GM19043 (cell line): ENCODE data around the gene PTPRD.

Experiments used
- ATAC-seq: cut with Tn5 transposase; IDR thresholded peaks from one replicate; pipeline ENCODE4 v1.9.1; 2021; ENCODE audit warnings: low read depth; ENCODE audit not compliant: unreplicated experiment

Gene PTPRD

GRCh38 chr9:8292657-8293056, 2320.1 kb downstream of the PTPRD start:
- no peak for ATAC-seq

DNA sequence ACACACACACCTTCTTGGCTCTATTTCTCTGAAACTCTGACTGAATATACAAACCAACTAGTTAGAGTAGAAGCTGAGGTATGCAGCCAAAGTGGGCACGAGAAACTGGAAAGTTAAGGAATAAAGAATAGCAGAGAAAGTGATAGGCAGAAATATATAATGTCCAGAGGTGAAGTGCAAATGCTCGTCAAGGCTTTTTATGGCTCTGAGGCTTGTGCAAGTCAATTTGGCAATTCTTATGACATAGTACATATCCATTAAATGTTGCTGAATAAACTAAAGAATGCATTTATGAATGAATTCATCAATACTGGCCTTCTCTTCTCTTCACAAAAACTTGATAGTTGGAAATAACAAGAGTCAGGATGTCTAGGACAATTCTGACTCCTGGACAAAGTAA, 2323.1 kb downstream of the PTPRD start:
- no peak for ATAC-seq

DNA sequence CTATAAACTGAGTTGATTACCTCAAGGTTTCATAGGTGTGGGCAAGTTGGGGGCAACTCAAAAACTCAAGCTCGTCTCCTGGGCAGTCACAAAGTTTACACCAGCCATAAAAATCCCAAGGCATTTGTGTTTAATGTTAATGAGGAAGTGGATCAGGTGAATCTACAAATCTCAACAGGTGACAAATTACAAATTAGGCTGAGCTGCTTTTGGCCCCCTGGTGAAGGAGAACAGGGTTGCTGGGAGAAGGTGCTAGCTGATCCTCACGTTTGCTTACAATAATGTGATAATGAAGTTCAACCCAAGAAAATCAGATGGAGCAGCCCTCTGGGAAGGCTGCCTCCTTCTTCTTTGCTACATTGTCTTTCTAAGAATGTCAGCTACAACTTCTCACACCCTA, 2324.8 kb downstream of the PTPRD start:
- no peak for ATAC-seq

DNA sequence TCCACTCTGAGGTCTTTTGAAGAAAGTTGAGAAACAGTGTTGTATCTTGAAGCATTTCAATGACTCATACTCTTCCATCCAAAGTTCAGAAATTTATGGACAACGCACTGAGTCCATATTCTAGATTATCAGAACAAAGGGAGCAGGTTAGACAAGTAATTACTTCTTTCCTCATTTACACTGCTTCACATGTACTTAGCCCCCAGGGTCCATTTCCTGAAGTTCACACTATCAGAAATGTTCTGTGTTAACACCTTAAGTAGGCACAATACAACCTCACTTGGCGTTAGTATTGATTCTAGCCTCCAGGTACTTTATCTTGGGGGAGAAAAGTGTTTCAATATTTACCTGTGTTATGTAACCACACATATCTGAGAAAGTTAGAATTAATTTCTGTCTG, 2325.3 kb downstream of the PTPRD start:
- no peak for ATAC-seq

GRCh38 chr9:8284884-8285283, 2327.9 kb downstream of the PTPRD start:
- no peak for ATAC-seq

GRCh38 chr9:8282535-8282934, 2330.3 kb downstream of the PTPRD start:
- ATAC-seq, result no peak

GRCh38 chr9:8280811-8281210, 2332.0 kb downstream of the PTPRD start:
- no peak for ATAC-seq

GRCh38 chr9:8278048-8278447, 2334.8 kb downstream of the PTPRD start:
- no peak for ATAC-seq

- no peak for ATAC-seq
Measured at GRCh38 chr9:8270235-8270634, 2342.6 kb downstream of the PTPRD start.

DNA sequence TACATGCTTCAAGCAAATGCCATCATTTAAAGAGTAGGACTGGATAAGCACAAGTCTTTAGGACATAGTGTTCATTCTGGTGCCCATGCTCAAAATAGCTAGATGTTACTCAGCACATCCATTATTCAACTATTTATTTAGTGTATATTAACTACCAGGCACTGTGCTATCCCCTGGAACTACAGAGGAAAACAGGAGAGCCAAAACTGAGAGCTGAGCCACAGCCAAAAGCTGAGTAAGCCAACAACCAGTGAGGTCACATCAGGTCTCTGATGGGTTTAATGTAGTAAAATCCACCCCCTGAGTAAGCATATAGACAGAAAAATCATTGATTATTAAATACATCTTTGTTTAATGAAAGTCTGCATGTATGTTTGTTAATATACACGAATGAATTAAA, 2343.9 kb downstream of the PTPRD start:
- no peak for ATAC-seq

DNA sequence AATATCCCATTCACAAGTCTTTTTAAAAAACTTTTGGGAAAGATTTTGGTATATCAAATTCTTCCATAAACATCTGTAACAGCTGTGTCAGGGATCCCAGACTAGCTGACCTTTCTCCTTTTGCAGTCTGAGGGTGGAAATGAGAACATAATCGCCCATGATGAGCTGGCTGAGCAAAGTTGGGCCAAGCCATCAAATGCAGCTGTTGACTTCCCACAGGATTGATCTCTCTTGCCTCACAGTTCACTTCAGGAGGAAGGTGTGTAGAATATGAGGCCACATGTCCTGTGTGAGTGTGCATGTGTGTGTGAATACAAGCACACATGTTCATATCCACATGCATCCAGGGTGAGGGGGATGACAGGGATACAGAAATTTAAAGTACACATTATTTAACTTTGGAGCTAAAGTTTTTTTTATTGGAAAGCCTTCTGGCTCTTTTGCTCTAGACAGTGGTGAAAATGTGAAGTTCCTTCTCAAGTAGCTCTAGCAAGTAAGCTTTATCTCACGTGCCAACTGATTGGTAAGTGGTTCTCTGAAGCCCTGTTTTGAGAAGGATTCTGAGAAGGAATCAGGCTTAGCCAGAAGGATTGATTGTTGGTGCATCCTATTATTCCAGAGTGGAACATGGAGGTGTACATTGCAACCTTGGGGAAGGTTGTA, 2344.5 kb downstream of the PTPRD start:
- ATAC-seq, result no peak

DNA sequence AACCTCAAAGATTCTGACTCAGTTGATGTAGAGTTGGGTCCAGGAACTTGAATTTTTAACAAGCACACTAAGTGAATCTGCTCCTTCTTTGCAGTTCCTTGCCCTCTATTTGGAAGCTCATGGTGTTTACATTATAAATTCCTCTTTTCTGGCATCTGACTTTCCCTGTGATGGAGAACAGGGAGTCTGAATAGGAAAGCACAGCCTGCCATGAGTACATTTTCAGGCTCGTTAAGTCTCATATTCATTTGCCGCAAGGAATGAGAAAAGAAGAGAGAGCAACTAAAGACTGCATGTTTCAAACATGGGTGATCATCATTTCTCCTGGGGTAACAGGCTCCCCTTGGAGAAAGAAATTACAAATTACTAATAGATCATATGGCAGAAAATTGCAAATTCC, 2345.2 kb downstream of the PTPRD start:
- no peak for ATAC-seq

- no peak for ATAC-seq
Measured at GRCh38 chr9:8266861-8267260, 2345.9 kb downstream of the PTPRD start.

- no peak for ATAC-seq
Measured at GRCh38 chr9:8265281-8265680, 2347.5 kb downstream of the PTPRD start.
